IPS-15b (cell line): Measurements from ENCODE around the gene ST6GAL2.

Experiments
- H3K27me3 ChIP-seq: one replicate; pipeline ENCODE4 v1.6.1; 2013; ENCODE audit warnings: low read length; ENCODE audit not compliant: control insufficient read depth, insufficient read depth
- H3K36me3 ChIP-seq: one replicate; pipeline ENCODE4 v1.6.1; 2013; ENCODE audit warnings: low read length; ENCODE audit not compliant: control insufficient read depth, insufficient read depth
- H3K4me1 ChIP-seq: one replicate; pipeline ENCODE4 v1.6.1; 2013; ENCODE audit warnings: mild to moderate bottlenecking, low read length; ENCODE audit not compliant: control insufficient read depth, insufficient read depth
- H3K4me3 ChIP-seq: one replicate; pipeline ENCODE4 v1.5.1; 2013; ENCODE audit warnings: low read depth, low read length
- H3K9ac ChIP-seq: one replicate; pipeline ENCODE4 v1.6.1; 2013; ENCODE audit warnings: low read depth, mild to moderate bottlenecking, low read length
- H3K9me3 ChIP-seq: one replicate; pipeline ENCODE4 v1.6.1; 2013; ENCODE audit warnings: mild to moderate bottlenecking, low read length; ENCODE audit not compliant: control insufficient read depth, insufficient read depth

The ST6GAL2 gene

GRCh38 chr2:106812841-106813240, 73.1 kb downstream of the ST6GAL2 start:
- Histone ChIP-seq H3K4me3 (no peak overlapping the region), H3K4me1 (no peaks in the 10 kb centered on the region), H3K27me3 (no peaks in the 10 kb centered on the region), H3K9me3 (no peaks in the 10 kb centered on the region), H3K36me3 (no peaks in the 10 kb centered on the region), H3K9ac (no peak overlapping the region)

DNA sequence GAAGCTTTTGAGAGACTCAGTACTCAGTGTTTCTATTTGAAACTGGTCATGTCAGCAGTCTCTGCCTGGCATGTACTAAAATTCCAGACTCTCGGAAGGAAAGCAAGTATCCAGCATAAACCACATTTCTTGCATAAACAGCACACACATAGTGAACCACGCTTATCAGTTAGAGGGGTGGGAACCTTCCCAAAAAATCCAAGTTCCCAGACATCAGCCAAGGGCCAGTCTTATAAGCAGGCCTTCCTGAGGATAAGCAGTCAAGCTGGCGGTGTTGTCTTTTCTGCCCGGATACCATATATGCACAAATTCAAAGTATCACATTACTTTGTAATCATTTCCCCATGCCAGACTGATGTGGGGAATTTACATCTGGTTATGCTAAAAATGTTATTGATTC, 73.6 kb downstream of the ST6GAL2 start:
- no peaks in the 10 kb centered on the region for H3K9me3 ChIP-seq
- no peak overlapping the region for H3K4me3 ChIP-seq
- no peaks in the 10 kb centered on the region for H3K4me1 ChIP-seq
- no peaks in the 10 kb centered on the region for H3K36me3 ChIP-seq
- H3K27me3 ChIP-seq, result no peaks in the 10 kb centered on the region
- H3K9ac ChIP-seq, result no peak overlapping the region

- Histone ChIP-seq H3K36me3 (no peaks in the 10 kb centered on the region), H3K4me3 (no peak overlapping the region), H3K27me3 (no peaks in the 10 kb centered on the region), H3K9ac (no peak overlapping the region), H3K4me1 (peaks cover 5% of the 10 kb centered on the region), H3K9me3 (no peaks in the 10 kb centered on the region)
Measured at GRCh38 chr2:106805716-106806115, 80.3 kb downstream of the ST6GAL2 start.

DNA sequence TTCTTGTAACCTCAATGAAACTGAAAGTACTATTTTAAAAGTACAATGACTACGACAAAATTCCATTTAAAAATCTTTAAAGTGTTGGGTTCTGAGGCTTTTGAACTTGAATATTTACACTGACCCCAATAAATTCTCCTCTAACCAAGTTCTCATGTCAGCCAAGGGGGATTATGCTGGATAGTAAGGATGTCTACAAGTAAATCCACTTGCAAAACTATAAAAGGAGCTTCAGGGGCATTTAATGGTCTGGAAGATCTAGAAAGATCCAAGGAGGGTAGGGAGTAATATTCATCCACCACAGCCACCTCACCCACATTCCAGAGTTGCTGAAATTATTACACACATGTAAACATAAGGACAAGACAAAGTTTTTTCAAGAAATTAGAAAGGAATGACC, 81.8 kb downstream of the ST6GAL2 start:
- H3K4me1 ChIP-seq, result peaks cover 5% of the 10 kb centered on the region
- H3K36me3 ChIP-seq, result no peaks in the 10 kb centered on the region
- H3K4me3 ChIP-seq, result no peak overlapping the region
- no peaks in the 10 kb centered on the region for H3K9me3 ChIP-seq
- H3K27me3 ChIP-seq, result no peaks in the 10 kb centered on the region
- no peak overlapping the region for H3K9ac ChIP-seq

DNA sequence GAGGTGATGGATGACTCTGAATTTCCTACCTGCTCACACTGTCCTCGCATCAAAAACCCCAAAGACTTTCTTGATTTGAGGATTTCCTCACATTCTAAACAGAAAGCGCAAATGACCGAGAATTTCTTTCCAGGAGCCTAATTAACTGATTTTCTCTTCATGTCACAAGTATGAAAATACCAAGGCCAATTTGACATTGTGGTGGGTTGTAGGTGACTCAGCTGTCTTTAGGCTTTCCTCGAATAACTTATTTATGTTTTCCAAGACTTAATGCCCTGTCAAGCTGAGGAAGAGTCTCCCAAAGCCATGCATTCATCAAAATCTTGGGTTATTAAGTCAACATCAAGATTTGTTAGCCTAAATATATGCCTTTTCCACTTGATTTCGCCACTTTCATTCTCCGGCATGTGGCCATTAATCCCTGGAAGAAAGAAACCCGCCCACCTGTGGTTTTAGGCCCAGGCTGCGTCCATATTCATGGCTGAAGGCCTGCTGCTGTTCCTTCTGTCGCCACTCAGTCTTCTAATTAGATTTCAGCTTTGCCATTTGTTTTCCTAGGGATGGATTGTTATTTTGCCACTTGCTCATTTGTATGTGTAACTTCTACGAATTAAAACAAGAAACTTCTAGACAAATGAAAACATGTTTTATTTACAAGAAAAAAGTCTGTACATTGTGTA, 84.9 kb downstream of the ST6GAL2 start:
- Histone ChIP-seq H3K27me3 (no peaks in the 10 kb centered on the region), H3K36me3 (no peaks in the 10 kb centered on the region), H3K4me3 (no peak overlapping the region), H3K9ac (no peak overlapping the region), H3K9me3 (no peaks in the 10 kb centered on the region), H3K4me1 (peaks cover 5% of the 10 kb centered on the region)

GRCh38 chr2:106800180-106800579, 85.8 kb downstream of the ST6GAL2 start:
- no peaks in the 10 kb centered on the region for H3K9me3 ChIP-seq
- H3K36me3 ChIP-seq, result no peaks in the 10 kb centered on the region
- no peak overlapping the region for H3K4me3 ChIP-seq
- H3K9ac ChIP-seq, result no peak overlapping the region
- H3K27me3 ChIP-seq, result no peaks in the 10 kb centered on the region
- peaks cover 5% of the 10 kb centered on the region for H3K4me1 ChIP-seq

DNA sequence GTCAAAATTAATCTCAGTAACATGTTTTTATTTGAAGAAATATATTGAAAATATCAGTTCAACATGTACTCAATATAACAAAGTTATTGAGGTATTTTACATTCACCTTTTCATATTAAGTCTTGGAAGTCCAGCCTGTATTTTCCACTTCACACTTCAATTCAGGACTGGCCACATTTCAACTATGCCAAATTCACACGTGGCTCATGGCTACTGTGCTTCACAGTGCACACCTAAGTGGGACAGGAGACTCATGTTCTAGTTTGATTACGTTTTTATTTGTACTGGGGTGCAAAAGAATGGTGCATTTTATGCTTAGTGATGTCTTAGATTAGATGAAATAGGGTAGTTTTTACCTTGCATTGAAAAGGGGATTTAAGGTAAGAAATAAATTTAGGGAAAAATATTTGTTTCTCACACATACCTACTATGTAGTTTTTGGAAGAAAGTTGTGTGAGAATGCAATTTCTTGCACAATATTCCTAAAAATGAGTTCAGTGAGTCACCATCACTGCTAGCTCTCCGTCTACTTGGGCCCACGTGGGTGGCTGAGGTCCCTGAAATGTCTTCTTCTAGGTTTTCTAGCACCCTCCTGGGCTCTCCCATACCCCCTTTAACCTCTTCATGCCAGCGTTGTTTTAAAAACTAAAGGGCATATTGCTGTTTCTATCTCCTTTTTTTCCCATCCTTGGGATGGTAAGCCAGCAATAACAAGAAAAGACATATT, 87.0 kb downstream of the ST6GAL2 start:
- Histone ChIP-seq H3K36me3 (no peaks in the 10 kb centered on the region), H3K27me3 (no peaks in the 10 kb centered on the region), H3K4me3 (no peak overlapping the region), H3K9ac (no peak overlapping the region), H3K9me3 (no peaks in the 10 kb centered on the region), H3K4me1 (peaks cover 5% of the 10 kb centered on the region)

- no peaks in the 10 kb centered on the region for H3K27me3 ChIP-seq
- H3K9me3 ChIP-seq, result no peaks in the 10 kb centered on the region
- no peaks in the 10 kb centered on the region for H3K36me3 ChIP-seq
Measured at GRCh38 chr2:106797494-106797893, 88.5 kb downstream of the ST6GAL2 start.

DNA sequence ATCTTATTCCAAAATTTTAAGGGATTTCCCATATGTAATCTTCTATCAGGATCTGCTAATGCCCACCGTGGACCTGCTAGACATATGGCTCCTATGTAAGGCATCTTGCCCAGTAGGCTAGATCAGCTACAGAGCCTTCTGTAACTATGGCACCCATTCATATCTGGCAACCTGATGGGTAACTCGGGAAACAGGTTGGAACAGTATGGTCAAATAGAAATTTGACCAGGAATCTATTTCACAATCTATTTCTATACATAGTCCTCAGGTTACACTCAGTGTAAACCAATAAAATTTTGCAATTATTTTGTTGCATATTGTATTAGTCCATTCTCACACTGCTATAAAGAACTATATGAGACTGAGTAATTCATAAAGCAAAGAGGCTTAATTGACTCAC, 93.3 kb downstream of the ST6GAL2 start:
- H3K9me3 ChIP-seq, result no peaks in the 10 kb centered on the region
- no peak overlapping the region for H3K9ac ChIP-seq
- no peaks in the 10 kb centered on the region for H3K4me1 ChIP-seq
- no peaks in the 10 kb centered on the region for H3K27me3 ChIP-seq
- H3K4me3 ChIP-seq, result no peak overlapping the region
- H3K36me3 ChIP-seq, result no peaks in the 10 kb centered on the region

More at GRCh38 chr2:106797494-106797893, 88.5 kb downstream of the ST6GAL2 start:
- H3K4me1 ChIP-seq, result peaks cover 5% of the 10 kb centered on the region
- no peak overlapping the region for H3K4me3 ChIP-seq
- H3K9ac ChIP-seq, result no peak overlapping the region

DNA sequence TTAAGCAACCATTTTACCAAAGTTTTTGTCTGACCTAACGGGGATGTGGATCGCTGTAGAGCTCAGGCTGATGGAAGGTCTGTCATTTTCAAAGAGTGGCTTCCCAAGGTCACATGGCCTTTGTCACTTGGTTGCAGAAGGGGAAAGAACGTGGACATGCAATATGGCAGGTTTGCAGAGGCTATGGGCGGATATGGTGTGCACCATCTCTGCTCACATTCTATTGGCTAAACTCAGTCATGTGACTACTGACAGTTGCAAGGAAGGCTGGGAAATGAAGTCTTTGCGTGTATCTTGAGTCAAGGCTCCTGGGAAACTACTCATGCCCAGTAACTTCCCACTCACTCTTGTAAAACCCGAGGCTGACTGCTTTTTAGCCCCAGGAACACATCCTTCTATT, 96.8 kb downstream of the ST6GAL2 start:
- H3K9ac ChIP-seq, result no peak overlapping the region
- no peaks in the 10 kb centered on the region for H3K4me1 ChIP-seq
- H3K27me3 ChIP-seq, result no peaks in the 10 kb centered on the region
- H3K36me3 ChIP-seq, result no peaks in the 10 kb centered on the region
- H3K4me3 ChIP-seq, result no peak overlapping the region
- no peaks in the 10 kb centered on the region for H3K9me3 ChIP-seq

DNA sequence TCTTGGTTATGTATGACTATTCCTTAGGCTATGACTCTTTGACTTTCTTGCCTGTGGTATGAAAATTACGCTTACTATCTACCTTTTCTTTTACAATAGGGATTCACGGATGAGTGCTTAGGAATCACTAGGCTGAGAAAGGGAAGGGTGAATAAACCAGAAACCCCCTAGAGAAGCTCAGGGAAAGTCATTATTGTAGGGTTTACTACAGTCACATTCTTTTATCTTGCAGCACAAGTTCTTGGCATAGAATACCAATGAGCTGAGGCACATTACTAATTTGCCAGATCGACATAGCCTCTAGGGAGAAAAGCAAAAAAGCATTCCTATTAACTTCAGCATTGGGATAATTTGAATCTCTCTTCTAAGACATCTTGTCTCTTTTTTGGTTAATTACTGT, 103.3 kb downstream of the ST6GAL2 start:
- Histone ChIP-seq H3K4me1 (no peaks in the 10 kb centered on the region), H3K36me3 (no peaks in the 10 kb centered on the region), H3K4me3 (no peak overlapping the region), H3K9me3 (no peaks in the 10 kb centered on the region), H3K27me3 (no peaks in the 10 kb centered on the region), H3K9ac (no peak overlapping the region)

- H3K9ac ChIP-seq, result no peak overlapping the region
- H3K4me3 ChIP-seq, result no peak overlapping the region
- H3K4me1 ChIP-seq, result no peaks in the 10 kb centered on the region
- H3K36me3 ChIP-seq, result no peaks in the 10 kb centered on the region
- H3K27me3 ChIP-seq, result no peaks in the 10 kb centered on the region
- no peaks in the 10 kb centered on the region for H3K9me3 ChIP-seq
Measured at GRCh38 chr2:106781196-106781595, 104.8 kb downstream of the ST6GAL2 start.
